Mucosa of descending colon (tissue), 3 donors: ENCODE data around the gene IRX3. TPM values are rescaled to one million over a fixed set of nuclear protein-coding genes. Genes with fewer than 3 reads are reported as not detected.

ENCODE experiments used
- ATAC-seq: fragments of 200-7000 bp; cut with Tn5 transposase; one replicate; pipeline ENCODE4 v1.9.1; 2020; ENCODE audit warnings: mild to moderate bottlenecking, moderate library complexity
- DNase-seq, 3 donors: peaks; one replicate each; pipeline ENCODE4 v3.0.0-alpha.2; 2020
- H3K36me3 ChIP-seq: fragments of 200-600 bp; one replicate; pipeline ENCODE4 v1.8.0; 2021; ENCODE audit warnings: low read depth, mild to moderate bottlenecking
- H3K4me1 ChIP-seq: fragments of 200-600 bp; one replicate; pipeline ENCODE4 v1.8.0; 2021; ENCODE audit warnings: low read depth, mild to moderate bottlenecking
- H3K4me3 ChIP-seq: fragments of 200-600 bp; one replicate; pipeline ENCODE4 v1.8.0; 2021; ENCODE audit warnings: mild to moderate bottlenecking
- H3K9me3 ChIP-seq: fragments of 200-600 bp; one replicate; pipeline ENCODE4 v1.8.0; 2021; ENCODE audit warnings: mild to moderate bottlenecking
- CTCF ChIP-seq: fragments of 200-600 bp; IDR thresholded peaks from one replicate; pipeline ENCODE4 v1.8.0; 2022; ENCODE audit warnings: antibody characterized with exemption, mild to moderate bottlenecking
- intact Hi-C, 2 donors: fragments of 100-400 bp; cut with DNase I in 1 of 2; cut with micrococcal nuclease in 1 of 2; formaldehyde crosslinking; loops; one replicate each; pipeline versions ENCODE4 v1.11.0 to v1.11.1; 2022; cut with DNase I, micrococcal nuclease
- total RNA-seq, 3 donors: library from RNA; stranded (reverse); fragmentation: NEBNext Ultra II Directional in 2 of 3; extraction: Animal tissue kit (Norgen Biotek cat#: 25700) in 2 of 3; gene quantifications; one replicate each; pipeline versions ENCODE4 v1.2.1 to v1.2.4, GENCODE V29; 2021 to 2023
- donor health status: DM: no; HTN: no; CAD: no; lungs with moderate emphysema.
- donor health status: DM: no; HTN: no; CAD: no.
- donor health status: DM: no; HTN: yes; CAD: no.

IRX3 gene
- total RNA-seq, 3 donors from 2014 or later = 0.44 TPM; not detected in 2

GRCh38 chr16:54233615-54234014 is 53.0 kb downstream of the IRX3 start:
- ATAC-seq (no peak), DNase-seq (no peak)
- H3K4me3 ChIP-seq = no peak overlapping the region
- H3K9me3 ChIP-seq = no peaks in the 10 kb centered on the region
- no peaks in the 10 kb centered on the region for H3K4me1 ChIP-seq
- intact Hi-C loops = no loop called here
- no peak for TF ChIP-seq CTCF
- no peaks in the 10 kb centered on the region for H3K36me3 ChIP-seq
